Measurements from ENCODE around the gene AP3D1.

DNA sequence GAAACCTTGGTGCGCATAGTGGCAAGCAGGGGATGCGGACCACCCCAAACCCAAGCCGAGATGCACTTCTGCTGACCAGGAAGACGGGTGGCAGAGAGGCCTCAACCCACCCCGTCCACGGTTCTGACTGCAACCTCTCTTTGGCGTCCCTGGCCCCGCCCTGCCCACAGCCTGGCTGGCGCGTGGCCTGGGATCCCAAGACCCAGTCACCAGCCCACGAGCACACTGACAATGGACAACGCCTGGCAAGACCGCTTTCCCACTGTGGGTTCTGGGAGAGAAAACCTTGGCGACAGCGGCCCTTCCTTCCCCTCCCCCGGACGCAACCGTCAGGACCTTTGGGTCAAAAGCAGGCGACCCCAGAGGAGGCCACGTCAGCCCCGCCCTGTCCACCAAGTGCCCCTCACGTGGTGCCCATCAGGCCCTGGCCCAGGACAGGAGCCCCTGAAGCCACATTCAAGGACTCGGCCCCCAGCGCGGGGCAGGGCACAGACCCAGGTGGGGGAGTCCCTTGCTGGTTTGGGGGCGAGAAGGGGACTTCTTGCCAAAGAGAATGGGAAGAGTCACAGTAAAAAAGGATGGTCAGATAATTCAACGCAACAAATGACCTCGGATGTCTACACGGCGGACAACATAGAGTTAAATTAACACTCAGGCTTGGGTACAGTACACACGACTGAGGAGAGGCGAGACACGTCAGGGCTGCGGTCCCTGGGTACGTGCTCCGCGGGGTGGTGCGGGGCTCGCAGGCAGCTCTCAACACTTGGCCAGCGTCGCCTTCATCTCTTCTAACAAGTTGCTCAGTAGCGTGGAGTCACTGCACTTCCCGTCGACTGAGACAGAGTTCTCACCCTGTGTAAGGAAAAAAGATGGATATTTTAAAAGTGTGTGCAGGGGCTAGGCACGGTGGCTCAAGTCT lies 49.7 kb downstream of the AP3D1 start:
- TF ChIP-seq CTCF (IDR thresholded peaks at IDR 0.05; ENCODE audit: low read depth, low read length) = no peak
- no peak for TF ChIP-seq EZH2phosphoT487 (IDR thresholded peaks at IDR 0.05; ENCODE audit: low read depth)

Data from OCI-LY3 (cell line).